A673 (cell line): ENCODE data around the gene CDK5RAP2. TPM values are rescaled to one million over a fixed set of nuclear protein-coding genes. Genes with fewer than 3 reads are reported as not detected.
A peak's percentile ranks its signal among the peaks of the same experiment; 100 is the strongest.

Experiments
- BruUV-seq: library from RNA; stranded (reverse); fragments of 400-500 nt; replicated peaks from 2 replicates; lab custom pipeline; 2021; lab: Mats Ljungman, UMichigan
- CTCF ChIA-PET: fragments of 300-600 bp; sonication (Branson Sonifier 250); formaldehyde crosslinking; loops from one replicate; lab custom pipeline; 2022; ENCODE audit warnings: antibody characterized with exemption; lab: Charles Lee
- POLR2A ChIA-PET: fragments of 300-600 bp; sonication (Branson Sonifier 250); formaldehyde crosslinking; loops from one replicate; lab custom pipeline; 2022; ENCODE audit warnings: antibody characterized with exemption; ENCODE audit not compliant: low non-redundant PET; lab: Charles Lee
- DNase-seq: peaks from one replicate; pipeline ENCODE4 v3.0.0-alpha.2; 2015; ENCODE audit warnings: low spot score
- H3K27ac ChIP-seq: fragments of 200-600 bp; sonication (generic); 2 replicates; pipeline ENCODE4 v1.5.1; 2016; ENCODE audit warnings: mixed run types, low read depth, mild to moderate bottlenecking, mixed read lengths, antibody characterized with exemption, low read length; ENCODE audit not compliant: poor library complexity, severe bottlenecking
- H3K27me3 ChIP-seq: fragments of 200-600 bp; sonication (generic); replicated peaks from 2 replicates; pipeline ENCODE4 v1.6.1; 2017; ENCODE audit warnings: mixed run types, low read depth, mild to moderate bottlenecking, mixed read lengths, antibody characterized with exemption, low read length; ENCODE audit not compliant: insufficient read depth, poor library complexity
- H3K36me3 ChIP-seq: fragments of 200-600 bp; sonication (generic); 2 replicates; pipeline ENCODE4 v1.6.1; 2016; ENCODE audit warnings: mixed run types, mild to moderate bottlenecking, mixed read lengths, antibody characterized with exemption, low read length; ENCODE audit not compliant: insufficient read depth, poor library complexity, severe bottlenecking
- H3K4me1 ChIP-seq: fragments of 200-600 bp; sonication (generic); 2 replicates; pipeline ENCODE4 v1.6.1; 2017; ENCODE audit warnings: mixed run types, mild to moderate bottlenecking, mixed read lengths, antibody characterized with exemption, low read length; ENCODE audit not compliant: insufficient read depth, poor library complexity, severe bottlenecking
- H3K4me3 ChIP-seq: fragments of 200-600 bp; sonication (generic); 2 replicates; pipeline ENCODE4 v1.5.1; 2016; ENCODE audit warnings: low read depth, mixed run types, mild to moderate bottlenecking, mixed read lengths, low read length; ENCODE audit not compliant: poor library complexity, severe bottlenecking
- H3K9me3 ChIP-seq: fragments of 200-600 bp; sonication (generic); 2 replicates; pipeline ENCODE4 v1.6.1; 2016; ENCODE audit warnings: mixed run types, low read depth, mild to moderate bottlenecking, mixed read lengths, antibody characterized with exemption, low read length; ENCODE audit not compliant: poor library complexity, severe bottlenecking
- EZH2 ChIP-seq: fragments of 200-600 bp; sonication (generic); IDR thresholded peaks from 2 replicates; pipeline ENCODE4 v1.6.1; 2017; ENCODE audit warnings: borderline replicate concordance, low read depth, mild to moderate bottlenecking, mixed read lengths, antibody characterized with exemption, low read length; ENCODE audit not compliant: poor library complexity, severe bottlenecking
- intact Hi-C: fragments of 100-400 bp; cut with micrococcal nuclease; formaldehyde crosslinking; loops from one replicate; pipeline ENCODE4 v1.10.0; 2022; ENCODE audit not compliant: unreplicated experiment
- total RNA-seq: library from RNA; stranded (reverse); gene quantifications from 2 replicates; pipeline ENCODE4 v1.2.3, GENCODE V29; 2021
- TF ChIP-seq, protein P1 (sequence below): fragments of 300-800, 200-600 bp; sonication (generic); conservative IDR thresholded peaks from 2 replicates; pipeline ENCODE4 v1.5.1; 2017; ENCODE audit warnings: low read depth, mild to moderate bottlenecking, antibody characterized with exemption, low read length, moderate library complexity, mixed read lengths

CDK5RAP2 gene
- total RNA-seq, 1 experiment from 2014 or later, result 94.5 TPM

DNA sequence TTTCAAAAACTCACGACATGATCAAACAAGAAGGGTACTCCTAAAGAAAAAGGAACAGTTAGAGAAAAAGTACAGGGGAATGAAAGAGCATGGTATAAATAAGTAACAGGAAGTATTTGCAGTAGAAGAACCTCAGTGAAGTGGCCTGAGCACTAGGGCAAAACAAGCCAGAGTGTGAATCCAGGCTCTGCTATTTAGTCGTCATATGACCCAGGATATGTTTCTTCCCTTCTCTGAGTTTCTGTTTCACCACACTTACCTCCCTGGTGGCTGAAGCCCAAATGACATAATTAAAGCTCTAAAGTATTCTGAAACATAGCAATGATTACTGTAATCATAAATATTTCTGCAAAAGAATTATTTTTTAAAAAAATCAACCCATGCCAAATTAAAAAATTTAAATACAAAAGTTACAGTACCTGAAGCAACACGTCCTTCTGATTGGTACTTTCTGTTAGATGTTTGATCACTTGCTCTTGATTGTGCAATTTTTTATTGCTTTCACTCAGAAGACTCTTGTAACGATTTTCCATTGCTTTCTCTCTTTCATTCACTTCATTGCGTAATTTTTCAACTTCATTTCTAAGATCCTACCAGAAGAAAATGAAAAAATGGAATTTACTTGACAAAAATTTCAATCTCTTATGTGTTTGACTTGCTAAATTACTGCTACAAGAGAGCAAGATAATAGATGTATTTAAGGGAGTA, 88.9 kb downstream of the CDK5RAP2 start:
- POLR2A ChIA-PET, result no interaction called here
- Histone ChIP-seq H3K4me3 (no peak overlapping the region), H3K9me3 (no peaks in the 10 kb centered on the region), H3K27me3 (no peaks in the 10 kb centered on the region), H3K36me3 (peaks cover 40% of the 10 kb centered on the region), H3K27ac (no peak overlapping the region), H3K4me1 (no peaks in the 10 kb centered on the region)
- TF ChIP-seq, protein P1, sequence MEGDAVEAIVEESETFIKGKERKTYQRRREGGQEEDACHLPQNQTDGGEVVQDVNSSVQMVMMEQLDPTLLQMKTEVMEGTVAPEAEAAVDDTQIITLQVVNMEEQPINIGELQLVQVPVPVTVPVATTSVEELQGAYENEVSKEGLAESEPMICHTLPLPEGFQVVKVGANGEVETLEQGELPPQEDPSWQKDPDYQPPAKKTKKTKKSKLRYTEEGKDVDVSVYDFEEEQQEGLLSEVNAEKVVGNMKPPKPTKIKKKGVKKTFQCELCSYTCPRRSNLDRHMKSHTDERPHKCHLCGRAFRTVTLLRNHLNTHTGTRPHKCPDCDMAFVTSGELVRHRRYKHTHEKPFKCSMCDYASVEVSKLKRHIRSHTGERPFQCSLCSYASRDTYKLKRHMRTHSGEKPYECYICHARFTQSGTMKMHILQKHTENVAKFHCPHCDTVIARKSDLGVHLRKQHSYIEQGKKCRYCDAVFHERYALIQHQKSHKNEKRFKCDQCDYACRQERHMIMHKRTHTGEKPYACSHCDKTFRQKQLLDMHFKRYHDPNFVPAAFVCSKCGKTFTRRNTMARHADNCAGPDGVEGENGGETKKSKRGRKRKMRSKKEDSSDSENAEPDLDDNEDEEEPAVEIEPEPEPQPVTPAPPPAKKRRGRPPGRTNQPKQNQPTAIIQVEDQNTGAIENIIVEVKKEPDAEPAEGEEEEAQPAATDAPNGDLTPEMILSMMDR, result no peak
- TF ChIP-seq EZH2, result no peak
- CTCF ChIA-PET, result no interaction called here
- DNase-seq, result no peak
- no TSS peak for BruUV-seq
- intact Hi-C loops, result no loop called here

DNA sequence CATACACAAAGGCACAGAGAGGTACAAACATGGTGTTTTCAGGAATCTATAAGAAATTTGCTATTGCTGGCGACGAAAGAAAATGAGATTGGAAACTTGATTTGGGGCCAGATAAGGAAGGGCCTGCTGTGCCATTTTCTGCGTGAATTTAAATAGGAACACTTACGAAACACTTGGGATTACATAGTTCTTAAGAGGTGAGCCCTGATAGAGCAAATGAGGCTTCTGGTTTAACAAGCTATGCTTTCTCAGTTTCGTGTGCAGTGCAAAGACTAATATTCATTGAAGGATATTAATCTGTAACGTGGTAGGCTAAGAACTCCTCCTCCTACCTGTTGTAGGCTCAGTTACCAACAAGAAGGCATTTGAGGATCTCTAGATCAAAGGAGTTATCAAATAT, 93.1 kb downstream of the CDK5RAP2 start:
- H3K36me3 ChIP-seq, result peaks cover 53% of the 10 kb centered on the region
- DNase-seq, result peak; percentile 25
- BruUV-seq, result no TSS peak
- H3K9me3 ChIP-seq, result no peaks in the 10 kb centered on the region
- H3K27me3 ChIP-seq, result no peaks in the 10 kb centered on the region
- H3K4me3 ChIP-seq, result no peak overlapping the region
- no peak for TF ChIP-seq EZH2
- TF ChIP-seq, protein P1, result no peak
- POLR2A ChIA-PET, result no interaction called here
- intact Hi-C loops, result no loop called here
- no peaks in the 10 kb centered on the region for H3K4me1 ChIP-seq
- H3K27ac ChIP-seq, result no peak overlapping the region
- CTCF ChIA-PET, result no interaction called here

DNA sequence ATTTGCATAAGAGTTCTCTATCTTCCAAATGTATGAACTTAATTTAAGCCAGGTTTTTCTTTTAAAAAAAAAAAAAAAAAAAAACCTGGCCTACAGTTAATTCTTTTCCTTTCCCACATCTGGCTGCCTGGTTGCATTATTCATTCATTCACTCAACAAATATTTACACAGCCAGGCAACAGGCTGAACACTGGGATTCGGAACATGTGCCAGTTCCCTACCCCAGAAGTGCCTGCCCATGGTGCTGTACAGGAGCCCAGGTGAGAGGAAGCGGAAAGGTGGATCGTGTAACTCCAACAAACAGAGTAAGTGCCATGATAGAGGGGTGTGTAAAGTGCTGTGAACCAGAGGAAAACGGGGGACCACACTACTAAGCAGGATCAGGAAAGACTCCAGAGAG, 93.6 kb downstream of the CDK5RAP2 start:
- no TSS peak for BruUV-seq
- no peak for TF ChIP-seq EZH2
- TF ChIP-seq, protein P1, result no peak
- CTCF ChIA-PET, result no interaction called here

More for the DNA sequence above, 93.6 kb downstream of the CDK5RAP2 start:
- POLR2A ChIA-PET, result interaction anchor here (0.9 kb wide), 1 partner anchor 286 kb away, joined by 3 read pairs; no protein-coding TSS in a partner anchor
- no peak overlapping the region for H3K27ac ChIP-seq
- H3K4me3 ChIP-seq, result no peak overlapping the region
- intact Hi-C loops, result no loop called here
- H3K36me3 ChIP-seq, result peaks cover 54% of the 10 kb centered on the region
- no peak for DNase-seq
- H3K9me3 ChIP-seq, result no peaks in the 10 kb centered on the region
- H3K4me1 ChIP-seq, result no peaks in the 10 kb centered on the region
- H3K27me3 ChIP-seq, result no peaks in the 10 kb centered on the region
